H1 (cell line): ENCODE results near the gene CPA3. TPM values are rescaled to one million over a fixed set of nuclear protein-coding genes. Genes with fewer than 3 reads are reported as not detected.

Experiments
- BRCA1 ChIP-seq: IDR thresholded peaks from 2 replicates; pipeline ENCODE4 v1.6.1; 2012; ENCODE audit warnings: low read depth, low read length, improper control_type of control experiment
- SIX5 ChIP-seq: IDR thresholded peaks from 2 replicates; pipeline ENCODE4 v1.6.1; 2011; ENCODE audit warnings: mild to moderate bottlenecking, low read depth, low read length
- polyA plus RNA-seq, 7 experiments: library from polyadenylated mRNA; depleted of rRNA in 3 of 7; stranded (reverse) in 5 of 7; unstranded in 2 of 7; fragments of >200 nt in 5 of 7; fragments of 200-250 nt in 2 of 7; gene quantifications; 1 replicate in 5 of 7; 2 replicates in 1 of 7; 4 replicates in 1 of 7; pipeline versions ENCODE4 v1.2.1 to v1.2.3, GENCODE V29; 2011 to 2013; ENCODE audit warnings: missing spikeins in 2 of 7, mixed read lengths in 2 of 7
- total RNA-seq: library from RNA; stranded (reverse); fragmentation: NEBNext Ultra II Directional; extraction: Animal tissue kit (Norgen Biotek cat#: 25700); gene quantifications from 2 replicates; pipeline ENCODE4 v1.2.1, GENCODE V29; 2021
- TF ChIP-seq, protein P1 (sequence below), 3 experiments: IDR thresholded peaks; 1 replicate in 2 of 3; 2 replicates in 1 of 3; pipeline versions ENCODE4 v1.5.1 to v1.6.1; 2011; ENCODE audit warnings: low read length in 3 of 3, mild to moderate bottlenecking in 3 of 3, inconsistent platforms in 2 of 3, low read depth in 1 of 3, moderate library complexity in 1 of 3; ENCODE audit not compliant: insufficient read depth in 1 of 3; ENCODE audit errors: control extremely low read depth in 1 of 3

CPA3 gene
- total and polyA plus RNA-seq, 2 of the 8 experiments (the other 6 are each of a cell fraction or from before 2014, with no cell fraction given) = not detected

GRCh38 chr3:148882288-148882687, 17.2 kb downstream of the CPA3 start (continued):
- TF ChIP-seq SIX5 (no peak), BRCA1 (no peak)
- TF ChIP-seq, protein P1, sequence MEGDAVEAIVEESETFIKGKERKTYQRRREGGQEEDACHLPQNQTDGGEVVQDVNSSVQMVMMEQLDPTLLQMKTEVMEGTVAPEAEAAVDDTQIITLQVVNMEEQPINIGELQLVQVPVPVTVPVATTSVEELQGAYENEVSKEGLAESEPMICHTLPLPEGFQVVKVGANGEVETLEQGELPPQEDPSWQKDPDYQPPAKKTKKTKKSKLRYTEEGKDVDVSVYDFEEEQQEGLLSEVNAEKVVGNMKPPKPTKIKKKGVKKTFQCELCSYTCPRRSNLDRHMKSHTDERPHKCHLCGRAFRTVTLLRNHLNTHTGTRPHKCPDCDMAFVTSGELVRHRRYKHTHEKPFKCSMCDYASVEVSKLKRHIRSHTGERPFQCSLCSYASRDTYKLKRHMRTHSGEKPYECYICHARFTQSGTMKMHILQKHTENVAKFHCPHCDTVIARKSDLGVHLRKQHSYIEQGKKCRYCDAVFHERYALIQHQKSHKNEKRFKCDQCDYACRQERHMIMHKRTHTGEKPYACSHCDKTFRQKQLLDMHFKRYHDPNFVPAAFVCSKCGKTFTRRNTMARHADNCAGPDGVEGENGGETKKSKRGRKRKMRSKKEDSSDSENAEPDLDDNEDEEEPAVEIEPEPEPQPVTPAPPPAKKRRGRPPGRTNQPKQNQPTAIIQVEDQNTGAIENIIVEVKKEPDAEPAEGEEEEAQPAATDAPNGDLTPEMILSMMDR (IDR thresholded peaks at IDR 0.05; ENCODE audit: control extremely low read depth in 1 of 3, insufficient read depth in 1 of 3, low read depth in 1 of 3, low read length in 3 of 3) = no peak
